Renal cortex interstitium (tissue), 15 donors: Measurements from ENCODE around the gene LRRC71. TPM values are rescaled to one million over a fixed set of nuclear protein-coding genes. Genes with fewer than 3 reads are reported as not detected.

ENCODE experiments used
- DNase-seq, 11 donors: peaks; one replicate each; pipeline ENCODE4 v3.0.0-alpha.2; 2013; ENCODE audit warnings: low read depth in 9 of 11, low spot score in 4 of 11; ENCODE audit errors: extremely low read depth in 1 of 11
- long read RNA-seq, 16 experiments: transcript quantifications; one replicate each; lab custom pipeline, GENCODE V29; 2026
- polyA plus RNA-seq, 3 donors: library from polyadenylated mRNA; unstranded; fragments of 120-200 nt; gene quantifications; one replicate each; pipeline ENCODE4 v1.2.1, GENCODE V29; 2013; ENCODE audit not compliant: insufficient read length in 3 of 3

Gene LRRC71
- polyA plus RNA-seq: under 1 TPM; 0.45 to 0.83 (median 0.63) TPM
- long read RNA-seq, donor 1: 0 reads
- long read RNA-seq, donor 2: 0 reads
- long read RNA-seq, donor 3: 0 reads
- long read RNA-seq, donor 4, partial matches to known transcripts: 44 of 44 reads
- long read RNA-seq, donor 4, other reads (novel, unspliced or antisense): 0 of 44 reads
- long read RNA-seq, donor 5: 0 reads
- long read RNA-seq, donor 6: 0 reads
- long read RNA-seq, donor 7: 0 reads
- long read RNA-seq, donor 8, partial matches to known transcripts: 130 of 130 reads
- long read RNA-seq, donor 8, other reads (novel, unspliced or antisense): 0 of 130 reads
- long read RNA-seq, donor 9, partial matches to known transcripts: 8 of 8 reads
- long read RNA-seq, donor 9, other reads (novel, unspliced or antisense): 0 of 8 reads
- long read RNA-seq, donor 10: 0 reads
- long read RNA-seq, donor 11: 0 reads
- long read RNA-seq, donor 12: 0 reads
- long read RNA-seq, donor 13: 0 reads
- long read RNA-seq, donor 14, partial matches to known transcripts: 10 of 10 reads
- long read RNA-seq, donor 14, other reads (novel, unspliced or antisense): 0 of 10 reads
- long read RNA-seq, donor 15, partial matches to known transcripts: 8 of 8 reads
- long read RNA-seq, donor 15, other reads (novel, unspliced or antisense): 0 of 8 reads
- long read RNA-seq, donor 16: 0 reads

DNA sequence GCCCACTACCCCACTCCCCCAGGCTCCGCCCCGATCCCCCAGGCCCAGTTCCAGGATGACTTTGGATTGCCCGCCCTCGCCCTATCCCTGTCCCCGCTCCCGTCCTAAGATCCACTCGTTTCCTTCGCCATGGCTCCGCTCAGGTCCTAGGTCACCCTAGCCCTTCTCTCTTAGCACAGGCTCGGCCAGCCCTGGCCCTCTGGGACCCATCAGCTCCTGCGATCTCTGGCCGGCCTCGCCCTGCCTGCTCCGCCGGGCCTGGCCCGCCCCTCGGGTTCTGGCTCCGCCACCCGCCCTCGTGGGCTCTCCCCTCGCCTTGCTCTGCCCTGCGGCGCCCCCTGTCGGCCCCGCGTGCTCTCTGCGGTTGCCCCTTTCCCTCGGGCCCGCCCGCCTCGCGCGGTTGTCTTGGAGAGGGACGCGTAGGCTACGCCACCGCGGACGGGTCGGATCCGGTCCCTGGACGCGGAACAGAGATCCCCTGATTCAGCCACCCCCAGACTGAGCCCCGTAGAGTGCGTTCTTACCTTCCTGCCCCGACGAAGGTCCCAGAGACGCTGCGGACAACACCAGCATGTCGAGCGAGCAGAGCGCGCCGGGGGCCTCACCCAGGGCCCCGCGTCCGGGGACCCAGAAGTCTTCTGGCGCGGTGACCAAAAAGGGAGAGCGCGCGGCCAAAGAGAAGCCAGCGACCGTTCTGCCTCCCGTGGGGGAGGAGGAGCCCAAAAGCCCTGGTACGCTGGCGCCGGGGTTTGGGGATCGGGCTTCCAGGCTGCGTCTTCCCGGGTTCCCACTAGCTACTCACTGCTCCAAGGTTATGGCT lies at the start of gene LRRC71:
LRRC71 (plus strand) TSS at position 400 of the 820 bp plus-strand sequence; CDS start at position 572, 172 bp downstream.
- peak; percentile 57 to 82 (median 74) for DNase-seq

DNA sequence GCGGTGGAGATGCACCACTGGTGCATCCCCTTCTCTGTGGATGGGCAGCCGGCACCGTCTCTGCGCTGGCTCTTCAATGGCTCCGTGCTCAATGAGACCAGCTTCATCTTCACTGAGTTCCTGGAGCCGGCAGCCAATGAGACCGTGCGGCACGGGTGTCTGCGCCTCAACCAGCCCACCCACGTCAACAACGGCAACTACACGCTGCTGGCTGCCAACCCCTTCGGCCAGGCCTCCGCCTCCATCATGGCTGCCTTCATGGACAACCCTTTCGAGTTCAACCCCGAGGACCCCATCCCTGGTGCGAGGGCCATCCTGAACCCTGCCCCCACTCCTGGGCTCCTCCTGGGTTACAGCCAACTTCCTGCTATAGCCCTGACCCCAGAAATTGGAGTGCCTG lies 46.8 kb upstream of the LRRC71 start:
- DNase-seq: no peak

DNA sequence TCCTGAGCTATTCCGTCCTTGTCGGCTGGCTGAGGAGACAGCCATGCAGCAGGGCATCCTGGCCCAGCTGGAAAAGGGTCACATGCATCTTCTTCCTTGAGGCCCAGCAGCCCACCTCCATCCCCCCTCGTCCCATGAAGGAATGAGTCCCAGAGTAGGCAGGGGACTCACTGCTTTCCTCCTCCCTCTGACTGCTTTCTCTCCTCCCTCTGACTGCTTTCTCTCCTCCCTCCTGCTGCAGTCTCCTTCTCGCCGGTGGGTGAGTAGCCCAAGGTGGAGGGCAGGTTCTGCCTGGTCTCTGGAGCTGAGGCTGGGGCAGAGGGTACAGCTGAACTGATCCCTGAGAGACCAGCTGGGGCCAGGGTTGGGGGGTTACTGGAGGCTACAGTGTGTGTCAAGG lies 46.3 kb upstream of the LRRC71 start:
- DNase-seq: no peak

DNA sequence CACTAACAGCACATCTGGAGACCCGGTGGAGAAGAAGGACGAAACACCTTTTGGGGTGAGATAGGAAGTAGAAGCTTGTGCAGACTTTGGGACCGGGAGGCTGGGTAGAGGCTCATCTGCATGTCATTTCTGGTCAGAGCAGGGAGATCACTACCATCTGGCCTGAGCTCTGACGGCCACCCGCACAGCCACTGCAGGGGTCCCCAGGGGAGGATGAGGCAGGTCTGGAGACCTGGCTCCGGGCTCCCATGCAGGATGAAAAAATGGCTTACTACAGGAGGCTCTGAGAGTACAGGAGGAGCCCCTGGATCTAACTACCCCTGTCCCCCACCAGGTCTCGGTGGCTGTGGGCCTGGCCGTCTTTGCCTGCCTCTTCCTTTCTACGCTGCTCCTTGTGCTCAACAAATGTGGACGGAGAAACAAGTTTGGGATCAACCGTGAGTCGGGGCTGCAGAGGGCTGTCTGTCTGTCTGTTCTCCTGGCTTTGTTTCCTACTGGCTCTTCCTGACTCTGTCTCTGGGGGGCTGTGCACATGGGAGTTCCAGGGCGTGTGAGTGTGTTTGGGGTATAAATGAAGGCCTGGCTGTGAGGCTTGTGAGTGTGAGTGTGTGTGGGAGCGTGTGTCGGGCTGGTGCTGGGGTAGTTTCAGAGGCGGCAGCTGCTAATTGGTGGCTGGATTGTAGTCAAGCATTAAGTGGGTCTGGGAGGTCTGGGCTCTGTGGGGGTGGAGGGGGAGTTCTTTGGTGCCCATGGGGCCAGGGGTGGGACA lies 45.7 kb upstream of the LRRC71 start:
- no peak for DNase-seq

DNA sequence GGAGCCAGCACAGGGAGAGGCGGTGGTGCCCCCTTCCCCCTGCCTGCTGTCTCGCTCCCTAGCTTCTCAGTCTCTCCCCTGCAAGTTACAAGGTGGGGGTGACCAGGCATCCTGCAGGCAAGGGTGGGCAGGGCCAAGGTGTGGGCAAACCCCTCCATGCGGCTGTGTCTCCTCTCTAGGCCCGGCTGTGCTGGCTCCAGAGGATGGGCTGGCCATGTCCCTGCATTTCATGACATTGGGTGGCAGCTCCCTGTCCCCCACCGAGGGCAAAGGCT lies 45.2 kb upstream of the LRRC71 start:
- DNase-seq: no peak

DNA sequence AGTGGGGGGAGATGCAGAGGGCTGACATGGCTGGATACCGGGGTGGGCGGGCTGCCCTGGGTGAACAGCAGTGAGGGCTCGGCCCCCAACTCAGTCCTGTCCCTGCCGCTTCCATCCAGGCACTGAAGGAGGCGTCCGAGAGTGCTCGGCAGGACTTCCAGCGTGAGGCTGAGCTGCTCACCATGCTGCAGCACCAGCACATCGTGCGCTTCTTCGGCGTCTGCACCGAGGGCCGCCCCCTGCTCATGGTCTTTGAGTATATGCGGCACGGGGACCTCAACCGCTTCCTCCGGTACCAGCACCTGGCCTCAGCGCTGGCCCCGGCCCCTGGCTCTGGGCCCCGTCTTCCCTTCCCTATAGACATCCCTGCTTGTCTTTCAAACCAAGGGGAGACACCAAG lies 44.2 kb upstream of the LRRC71 start:
- DNase-seq: no peak

DNA sequence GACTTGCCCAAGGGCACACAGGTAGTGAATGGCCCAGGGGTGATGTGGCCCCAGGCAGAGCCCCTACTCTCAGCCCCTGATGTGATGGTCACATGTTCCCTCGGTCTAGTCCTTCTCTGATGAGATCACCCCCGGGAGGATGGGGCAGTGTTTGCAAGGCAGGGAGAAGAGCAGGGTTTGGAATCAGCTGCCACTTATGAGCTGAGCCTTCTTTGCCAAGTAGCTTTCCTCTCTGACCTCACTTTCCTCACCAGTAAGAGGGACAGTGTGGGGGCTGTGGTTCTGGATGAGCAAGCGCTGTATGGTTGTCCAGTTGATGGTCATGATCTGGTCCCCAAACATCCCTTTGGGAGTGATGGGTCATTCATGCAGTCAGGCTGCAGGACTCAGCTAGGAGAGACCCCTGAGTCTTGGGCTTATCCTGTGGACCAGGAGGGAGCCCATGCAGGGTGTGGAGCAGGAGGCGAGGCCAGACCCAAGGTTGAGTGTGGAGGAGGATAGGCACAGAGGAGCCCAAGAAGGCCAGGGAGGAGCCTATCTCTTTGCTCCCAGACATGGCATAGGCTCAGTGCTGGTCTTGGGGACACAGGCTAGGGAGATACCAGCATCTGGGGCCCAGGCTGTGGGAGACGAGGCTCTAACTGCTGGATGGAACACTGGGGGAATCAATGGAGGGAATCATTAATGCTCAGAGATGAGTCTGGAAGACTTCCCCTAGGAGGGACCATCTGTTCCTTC lies 42.8 kb upstream of the LRRC71 start:
- DNase-seq: no peak

DNA sequence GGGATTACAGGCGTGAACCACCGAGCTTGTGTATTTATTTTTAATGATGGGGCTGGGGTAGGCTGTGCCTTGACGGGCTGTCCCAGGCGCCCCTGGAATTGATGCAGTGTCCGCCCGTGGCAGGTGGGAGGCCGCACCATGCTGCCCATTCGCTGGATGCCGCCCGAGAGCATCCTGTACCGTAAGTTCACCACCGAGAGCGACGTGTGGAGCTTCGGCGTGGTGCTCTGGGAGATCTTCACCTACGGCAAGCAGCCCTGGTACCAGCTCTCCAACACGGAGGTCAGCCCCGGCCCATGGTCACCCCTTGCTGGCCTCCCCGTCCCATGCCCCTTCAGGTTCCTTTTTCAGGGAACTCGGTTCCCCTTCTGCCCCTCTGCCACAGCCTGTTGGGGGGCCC lies 40.6 kb upstream of the LRRC71 start:
- DNase-seq: no peak

DNA sequence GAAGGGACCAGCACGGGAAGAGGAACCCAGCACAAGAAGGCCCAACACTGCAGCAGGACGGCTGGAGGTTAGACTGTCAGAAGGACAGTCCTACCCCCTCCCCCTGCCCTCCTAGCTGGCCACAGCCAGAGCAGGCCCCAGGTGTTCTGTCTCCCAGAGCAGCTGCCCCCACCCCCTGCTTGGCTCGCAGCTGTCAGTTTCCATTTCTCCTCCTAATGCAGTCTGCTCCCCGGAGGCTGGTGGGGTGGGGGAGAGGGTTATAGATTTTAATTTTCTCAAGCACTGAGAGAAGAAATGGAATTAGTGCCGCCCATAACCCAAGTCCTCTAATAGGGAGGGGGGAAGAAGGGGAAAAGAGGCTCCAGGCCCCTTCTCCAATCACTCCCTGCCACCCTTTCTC lies 40.0 kb upstream of the LRRC71 start:
- DNase-seq: no peak

DNA sequence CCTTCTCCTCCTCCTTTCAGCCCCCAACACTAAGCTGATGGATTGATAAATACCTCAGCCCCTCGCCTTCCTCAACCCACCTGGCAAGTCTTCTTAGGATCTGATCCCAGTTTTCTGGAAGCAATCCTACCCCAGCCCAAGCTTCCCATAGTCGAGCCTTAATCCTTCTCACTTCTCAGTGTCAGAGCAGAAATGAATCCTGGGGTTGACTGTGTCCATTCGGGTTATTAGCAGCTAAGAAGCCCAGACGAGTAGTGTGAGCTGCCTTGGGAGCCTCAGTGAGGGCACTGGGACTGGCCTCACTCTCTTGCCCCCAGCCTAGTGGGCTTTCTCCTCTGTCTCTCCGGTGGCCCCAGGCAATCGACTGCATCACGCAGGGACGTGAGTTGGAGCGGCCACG lies 39.3 kb upstream of the LRRC71 start:
- DNase-seq: no peak

DNA sequence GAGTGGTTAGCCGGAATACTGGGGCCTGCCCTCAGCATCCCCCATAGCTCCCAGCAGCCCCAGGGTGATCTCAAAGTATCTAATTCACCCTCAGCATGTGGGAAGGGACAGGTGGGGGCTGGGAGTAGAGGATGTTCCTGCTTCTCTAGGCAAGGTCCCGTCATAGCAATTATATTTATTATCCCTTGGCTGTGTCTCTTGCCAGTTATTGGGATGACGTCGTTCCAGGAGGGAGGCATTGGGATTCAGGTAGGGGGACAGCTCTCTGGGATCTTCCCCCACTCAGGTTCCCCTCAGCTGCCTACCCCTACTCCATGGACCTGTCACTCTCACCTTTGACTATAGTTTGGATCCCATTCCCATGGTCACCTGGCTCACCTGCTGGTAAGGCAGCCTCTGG lies 38.8 kb upstream of the LRRC71 start:
- no peak for DNase-seq

DNA sequence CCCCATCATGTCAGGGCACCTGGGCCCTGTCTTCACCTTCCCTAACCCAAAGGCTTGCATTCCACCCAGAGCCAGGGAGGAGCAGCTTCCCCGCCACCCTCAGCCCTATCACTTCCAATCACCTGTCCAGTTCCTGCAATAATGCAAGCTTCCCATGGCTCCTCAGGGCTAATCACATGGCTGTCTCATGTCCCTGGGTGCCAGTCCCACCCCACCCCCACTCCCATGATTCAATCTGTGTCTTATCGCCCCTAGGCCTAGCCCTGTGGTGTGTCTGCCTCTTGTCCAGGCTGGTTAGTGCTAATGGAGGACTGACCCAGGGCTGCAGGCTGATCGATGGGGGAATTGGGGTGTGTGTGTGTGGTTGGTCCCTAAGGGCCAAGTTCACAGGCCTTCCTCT lies 37.9 kb upstream of the LRRC71 start:
- no peak for DNase-seq

DNA sequence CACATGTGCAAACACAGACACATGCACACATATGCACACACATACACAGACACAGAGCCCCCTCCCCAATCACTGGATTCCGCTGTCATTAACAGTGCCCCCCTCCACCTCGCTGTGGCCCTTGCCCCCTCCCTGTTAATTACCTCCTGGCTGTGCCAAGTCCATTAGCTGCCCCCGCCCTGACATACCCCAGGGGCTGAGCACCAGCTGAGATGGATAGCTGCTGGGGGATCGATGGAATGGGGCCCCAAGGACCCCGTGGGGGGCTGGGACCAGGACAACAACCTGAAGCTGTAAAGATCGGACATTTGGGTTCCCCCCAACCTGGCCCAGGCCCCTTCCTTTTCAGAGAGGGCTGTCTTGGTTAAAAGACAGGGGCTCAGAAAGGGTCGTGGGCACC lies 36.5 kb upstream of the LRRC71 start:
- DNase-seq: no peak

DNA sequence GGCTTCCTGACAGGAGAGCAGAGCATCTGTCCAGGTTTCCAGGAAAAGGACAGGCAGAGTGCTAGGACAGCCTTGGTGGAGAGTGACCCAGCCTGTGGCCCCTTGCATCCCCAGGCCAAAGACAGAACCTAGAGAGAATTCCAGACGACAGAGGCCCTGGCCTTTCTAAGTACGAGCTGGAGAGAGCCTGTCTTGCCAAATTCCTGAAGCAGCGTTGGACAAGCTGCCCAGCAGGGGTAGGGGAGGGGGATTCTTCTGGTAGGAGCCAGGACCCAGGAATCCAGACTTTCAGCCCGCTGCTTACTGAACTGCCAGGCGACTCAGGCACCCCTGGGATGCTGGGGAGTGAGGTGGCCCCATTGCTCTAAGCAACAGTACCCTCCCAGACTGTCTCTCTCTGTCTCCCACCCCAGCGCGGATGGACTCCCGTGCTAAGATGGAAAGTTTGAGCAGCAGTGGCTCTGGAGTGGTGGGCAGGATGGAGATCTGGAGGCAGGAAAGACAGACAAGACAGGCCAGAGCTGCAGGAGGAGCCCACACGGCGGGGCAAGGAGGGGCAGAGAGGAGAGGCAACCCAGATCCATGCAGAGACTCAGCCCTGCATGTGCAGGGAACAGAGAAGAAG lies 35.8 kb upstream of the LRRC71 start:
- DNase-seq: no peak

DNA sequence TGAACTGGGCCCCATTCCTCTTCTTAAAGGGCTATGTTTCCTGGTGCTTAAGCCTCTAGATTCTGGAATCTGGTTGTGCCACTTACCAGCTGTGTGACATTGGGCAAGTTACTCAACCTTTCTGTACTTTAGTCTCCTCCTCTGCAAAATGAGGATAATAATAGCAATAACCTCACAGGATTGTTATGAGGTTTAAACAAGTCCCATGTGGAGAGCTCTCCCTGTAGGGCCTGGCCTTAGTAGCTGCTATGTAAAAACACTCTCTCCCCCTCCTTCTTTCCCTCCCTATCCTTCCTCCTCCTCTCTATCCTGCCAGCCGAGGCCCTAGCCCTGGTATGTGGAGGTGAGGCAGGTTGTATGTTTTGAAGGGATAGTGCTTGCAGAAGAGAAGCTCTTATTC lies 35.1 kb upstream of the LRRC71 start:
- DNase-seq: no peak

DNA sequence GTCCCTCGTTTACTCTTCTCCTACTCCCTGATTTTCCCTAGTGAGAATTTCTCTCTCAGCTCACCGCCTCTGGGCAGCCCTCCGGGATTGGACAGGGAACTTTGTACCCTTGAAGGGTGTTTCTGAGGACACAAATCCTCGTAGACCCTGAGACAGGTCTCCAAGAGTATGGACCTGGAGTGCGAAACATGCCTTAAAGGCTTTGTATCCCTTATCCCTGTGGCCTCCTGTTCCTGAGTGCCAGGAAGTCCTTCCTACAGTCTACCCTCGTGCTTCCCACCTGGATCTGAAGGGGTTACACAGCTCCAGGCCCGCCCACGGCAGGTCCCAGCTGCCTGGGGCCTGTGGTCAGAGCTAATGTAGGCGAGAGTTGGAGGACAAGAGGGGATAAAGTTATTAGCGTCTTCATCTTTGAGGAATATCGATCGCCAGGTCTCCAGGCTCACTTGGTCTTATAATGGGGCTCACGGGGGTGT lies 34.5 kb upstream of the LRRC71 start:
- no peak for DNase-seq

DNA sequence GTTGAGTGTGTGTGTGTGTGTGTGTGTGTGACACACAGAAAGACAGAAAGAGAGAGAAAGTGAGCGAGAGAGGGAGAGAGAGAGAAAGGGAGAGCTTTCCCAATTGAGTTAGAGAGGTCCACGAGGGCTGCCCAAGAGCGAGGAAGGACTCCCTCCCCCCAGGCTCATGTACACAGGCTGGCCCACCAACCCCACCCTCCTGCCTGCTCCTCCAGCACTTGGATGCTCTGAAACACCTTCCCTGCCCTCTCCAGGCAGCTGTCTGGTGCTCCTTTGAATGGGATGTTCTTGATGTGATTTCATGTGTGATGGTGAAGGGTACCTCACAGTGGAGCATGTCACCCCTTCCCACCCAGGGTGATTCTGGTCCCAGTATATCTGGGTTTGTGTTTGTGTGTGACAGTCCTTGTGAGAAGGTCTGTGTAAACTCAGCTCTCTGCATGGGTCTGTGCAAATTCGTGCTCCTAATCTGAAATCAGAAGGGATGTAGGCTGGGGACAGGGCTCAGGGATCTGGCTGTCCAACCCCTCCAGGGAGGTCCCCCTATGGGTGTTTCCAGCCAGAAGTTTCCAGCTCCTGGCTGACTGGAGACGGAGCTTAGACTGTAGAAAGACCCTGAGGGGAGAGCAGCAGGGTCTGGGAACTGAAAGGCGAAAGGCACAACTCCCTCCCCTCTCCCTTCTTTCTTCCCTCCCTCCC lies 33.7 kb upstream of the LRRC71 start:
- no peak for DNase-seq

DNA sequence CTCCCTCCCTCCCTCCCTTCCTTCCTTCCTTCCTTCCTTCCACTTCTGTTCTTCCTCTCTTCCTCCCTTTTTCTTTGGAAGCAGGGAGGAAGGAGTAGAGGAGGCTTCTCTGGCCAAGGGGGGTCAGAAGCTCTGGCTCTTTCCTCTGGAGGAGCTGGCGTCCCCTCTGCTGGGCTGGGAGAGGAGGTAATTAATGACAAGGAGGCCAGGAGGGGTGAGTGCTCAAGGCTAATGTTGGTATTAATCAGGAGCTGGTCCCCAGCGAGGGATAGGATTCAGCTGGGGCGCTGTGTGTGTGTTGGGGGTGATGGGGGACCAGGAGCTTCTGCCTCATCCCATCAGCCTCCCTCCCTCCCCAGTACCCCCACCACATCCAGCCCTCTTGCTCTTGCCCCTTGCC lies 33.1 kb upstream of the LRRC71 start:
- peak in 1 of 11 donors; percentile 45 for DNase-seq
